Neural cell (in vitro differentiated cells): ENCODE results near the gene B3GNT5.

ENCODE experiments used
- CTCF ChIP-seq: fragments of 450-650 bp; IDR thresholded peaks from 2 replicates; pipeline ENCODE4 v1.5.1; 2014; ENCODE audit warnings: antibody characterized with exemption, mild to moderate bottlenecking, moderate library complexity; ENCODE audit not compliant: poor library complexity, severe bottlenecking
- EZH2 ChIP-seq: fragments of 200-600, 300-800 bp; shearing (Covaris generic), sonication (generic); IDR thresholded peaks from 2 replicates; pipeline ENCODE4 v1.6.1; 2014; ENCODE audit warnings: antibody characterized with exemption, low read length, borderline replicate concordance, mild to moderate bottlenecking; ENCODE audit not compliant: insufficient read depth, poor library complexity, severe bottlenecking
- POLR2AphosphoS5 ChIP-seq: IDR thresholded peaks from 2 replicates; pipeline ENCODE4 v1.6.1; 2012
- TAF1 ChIP-seq: IDR thresholded peaks from 2 replicates; pipeline ENCODE4 v1.6.1; 2012; ENCODE audit warnings: low read depth
- TF ChIP-seq, protein P1 (sequence below): IDR thresholded peaks from 2 replicates; pipeline ENCODE4 v1.6.1; 2012; ENCODE audit warnings: borderline replicate concordance

- TF ChIP-seq EZH2, result no peak
- peak; percentile 10 for TF ChIP-seq POLR2AphosphoS5
- TF ChIP-seq CTCF, result no peak
- TF ChIP-seq, protein P1, sequence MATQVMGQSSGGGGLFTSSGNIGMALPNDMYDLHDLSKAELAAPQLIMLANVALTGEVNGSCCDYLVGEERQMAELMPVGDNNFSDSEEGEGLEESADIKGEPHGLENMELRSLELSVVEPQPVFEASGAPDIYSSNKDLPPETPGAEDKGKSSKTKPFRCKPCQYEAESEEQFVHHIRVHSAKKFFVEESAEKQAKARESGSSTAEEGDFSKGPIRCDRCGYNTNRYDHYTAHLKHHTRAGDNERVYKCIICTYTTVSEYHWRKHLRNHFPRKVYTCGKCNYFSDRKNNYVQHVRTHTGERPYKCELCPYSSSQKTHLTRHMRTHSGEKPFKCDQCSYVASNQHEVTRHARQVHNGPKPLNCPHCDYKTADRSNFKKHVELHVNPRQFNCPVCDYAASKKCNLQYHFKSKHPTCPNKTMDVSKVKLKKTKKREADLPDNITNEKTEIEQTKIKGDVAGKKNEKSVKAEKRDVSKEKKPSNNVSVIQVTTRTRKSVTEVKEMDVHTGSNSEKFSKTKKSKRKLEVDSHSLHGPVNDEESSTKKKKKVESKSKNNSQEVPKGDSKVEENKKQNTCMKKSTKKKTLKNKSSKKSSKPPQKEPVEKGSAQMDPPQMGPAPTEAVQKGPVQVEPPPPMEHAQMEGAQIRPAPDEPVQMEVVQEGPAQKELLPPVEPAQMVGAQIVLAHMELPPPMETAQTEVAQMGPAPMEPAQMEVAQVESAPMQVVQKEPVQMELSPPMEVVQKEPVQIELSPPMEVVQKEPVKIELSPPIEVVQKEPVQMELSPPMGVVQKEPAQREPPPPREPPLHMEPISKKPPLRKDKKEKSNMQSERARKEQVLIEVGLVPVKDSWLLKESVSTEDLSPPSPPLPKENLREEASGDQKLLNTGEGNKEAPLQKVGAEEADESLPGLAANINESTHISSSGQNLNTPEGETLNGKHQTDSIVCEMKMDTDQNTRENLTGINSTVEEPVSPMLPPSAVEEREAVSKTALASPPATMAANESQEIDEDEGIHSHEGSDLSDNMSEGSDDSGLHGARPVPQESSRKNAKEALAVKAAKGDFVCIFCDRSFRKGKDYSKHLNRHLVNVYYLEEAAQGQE, result no peak
- no peak for TF ChIP-seq TAF1
Observed at GRCh38 chr3:183265834-183266417, 12.9 kb downstream of the B3GNT5 start.
